Measurements from ENCODE around the gene FBXL7. TPM values are rescaled to one million over a fixed set of nuclear protein-coding genes. Genes with fewer than 3 reads are reported as not detected.

Gene FBXL7
- total RNA-seq, 4 donors from 2014 or later: 14.2 to 32.1 (median 24.9) TPM

DNA sequence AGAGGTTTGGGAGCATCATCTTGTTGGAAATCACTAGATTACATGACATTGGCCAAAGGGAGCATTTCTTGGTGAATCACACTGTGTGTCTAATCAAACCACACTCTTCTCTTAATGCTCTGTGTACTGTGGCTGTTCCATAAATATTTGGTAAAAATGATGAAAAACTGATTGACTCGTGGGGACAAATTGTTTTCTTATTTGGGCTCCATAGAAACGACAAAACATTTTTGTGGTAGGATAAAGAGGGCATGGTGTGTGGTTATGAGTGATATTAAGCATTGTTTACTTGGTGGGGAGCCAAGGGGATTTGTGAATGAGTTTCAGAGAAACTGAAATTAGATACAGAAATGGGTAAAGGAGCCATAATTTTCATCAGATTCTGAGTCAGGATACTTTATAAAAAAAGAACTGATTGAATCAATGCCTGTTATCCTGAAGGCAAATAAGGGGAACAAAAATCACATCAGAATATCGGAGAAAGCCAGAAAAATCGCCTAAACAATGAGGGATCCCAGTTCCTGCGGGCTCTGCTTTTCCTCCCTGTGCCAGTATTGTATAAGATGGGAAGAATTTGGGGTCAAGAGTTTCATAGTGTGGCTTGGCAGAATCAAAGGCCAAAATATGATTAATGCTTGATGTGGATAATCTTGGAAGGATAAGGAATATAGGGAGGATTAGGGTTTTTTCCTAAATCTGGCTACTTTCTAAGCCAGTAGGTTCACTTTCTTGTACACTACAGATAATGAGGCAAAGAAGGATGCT is 33.3 kb downstream of the FBXL7 start:
- TF ChIP-seq POLR2AphosphoS5 (IDR thresholded peaks at IDR 0.05) (peak; percentile 13), EP300 (IDR thresholded peaks at IDR 0.05) (no peak)
- no peak overlapping the region for H3K27ac ChIP-seq
- H3K4me3 ChIP-seq: no peak overlapping the region
- no peaks in the 10 kb centered on the region for H3K9me3 ChIP-seq
- no peaks in the 10 kb centered on the region for H3K36me3 ChIP-seq
- WGBS, 2 donors (ENCODE audit: low coverage in 1 of 2): 38 to 60% methylated on average over 5 of the region's 5 CpGs
- peaks cover 0 to 19% (median 4%) of the 10 kb centered on the region in 3 donors for H3K4me1 ChIP-seq
- no peaks in the 10 kb centered on the region for H3K27me3 ChIP-seq
- peak; percentile 36 for ATAC-seq

DNA sequence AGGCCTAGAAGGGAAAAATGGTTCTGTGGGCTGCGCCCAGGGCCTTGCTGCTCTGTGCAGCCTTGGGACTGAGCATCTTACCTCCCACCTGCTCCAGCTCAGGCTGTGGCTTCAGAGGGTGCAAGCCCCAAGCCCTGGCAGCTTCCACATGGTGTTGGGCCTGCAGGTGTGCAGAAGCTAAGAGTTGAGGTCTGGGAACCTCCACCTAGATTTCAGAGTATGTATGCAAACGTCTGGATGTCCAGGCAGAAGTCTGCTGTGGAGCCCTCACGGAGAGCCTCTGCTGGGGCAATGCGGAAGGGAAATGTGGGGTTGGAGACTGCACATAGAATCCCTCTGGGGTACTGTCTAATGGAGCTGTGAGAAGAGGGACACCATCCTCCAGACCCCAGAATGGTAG is 36.0 kb downstream of the FBXL7 start:
- H3K9me3 ChIP-seq: no peaks in the 10 kb centered on the region
- no CpG with 5 or more reads among the region's 4 CpGs for WGBS, 2 donors (ENCODE audit: low coverage in 1 of 2)
- H3K4me1 ChIP-seq: peaks cover 0 to 25% (median 7%) of the 10 kb centered on the region in 3 donors
- ATAC-seq: no peak
- TF ChIP-seq, protein P1, sequence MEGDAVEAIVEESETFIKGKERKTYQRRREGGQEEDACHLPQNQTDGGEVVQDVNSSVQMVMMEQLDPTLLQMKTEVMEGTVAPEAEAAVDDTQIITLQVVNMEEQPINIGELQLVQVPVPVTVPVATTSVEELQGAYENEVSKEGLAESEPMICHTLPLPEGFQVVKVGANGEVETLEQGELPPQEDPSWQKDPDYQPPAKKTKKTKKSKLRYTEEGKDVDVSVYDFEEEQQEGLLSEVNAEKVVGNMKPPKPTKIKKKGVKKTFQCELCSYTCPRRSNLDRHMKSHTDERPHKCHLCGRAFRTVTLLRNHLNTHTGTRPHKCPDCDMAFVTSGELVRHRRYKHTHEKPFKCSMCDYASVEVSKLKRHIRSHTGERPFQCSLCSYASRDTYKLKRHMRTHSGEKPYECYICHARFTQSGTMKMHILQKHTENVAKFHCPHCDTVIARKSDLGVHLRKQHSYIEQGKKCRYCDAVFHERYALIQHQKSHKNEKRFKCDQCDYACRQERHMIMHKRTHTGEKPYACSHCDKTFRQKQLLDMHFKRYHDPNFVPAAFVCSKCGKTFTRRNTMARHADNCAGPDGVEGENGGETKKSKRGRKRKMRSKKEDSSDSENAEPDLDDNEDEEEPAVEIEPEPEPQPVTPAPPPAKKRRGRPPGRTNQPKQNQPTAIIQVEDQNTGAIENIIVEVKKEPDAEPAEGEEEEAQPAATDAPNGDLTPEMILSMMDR (IDR thresholded peaks at IDR 0.05): no peak
- TF ChIP-seq EP300 (IDR thresholded peaks at IDR 0.05) (no peak), POLR2AphosphoS5 (IDR thresholded peaks at IDR 0.05) (no peak), POLR2A (IDR thresholded peaks at IDR 0.05) (no peak)
- no peak overlapping the region for H3K4me3 ChIP-seq
- no peaks in the 10 kb centered on the region for H3K36me3 ChIP-seq
- H3K27ac ChIP-seq: no peak overlapping the region
- no peaks in the 10 kb centered on the region for H3K27me3 ChIP-seq

DNA sequence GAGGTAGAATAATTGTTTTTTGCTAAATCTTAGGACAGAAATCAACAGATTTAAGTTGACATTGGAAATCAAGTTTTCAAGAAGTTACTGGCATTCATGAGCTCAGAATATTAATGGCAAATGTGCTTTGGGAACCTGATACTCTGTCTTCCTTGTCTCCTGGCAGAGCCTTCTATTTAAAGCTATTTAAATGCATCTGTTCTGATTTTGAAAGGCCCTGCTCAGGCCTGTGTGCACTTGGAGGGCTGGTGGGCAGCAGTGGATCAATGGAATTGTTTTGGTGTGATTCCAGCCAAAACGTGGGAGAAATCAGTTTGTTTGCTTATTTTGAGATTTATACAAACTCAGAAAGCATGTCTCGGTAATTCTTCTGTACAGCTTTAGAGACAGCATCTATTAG is 38.5 kb downstream of the FBXL7 start:
- ATAC-seq: no peak
- Histone ChIP-seq H3K4me1 (peaks cover 0 to 14% (median 7%) of the 10 kb centered on the region in 3 donors), H3K36me3 (no peaks in the 10 kb centered on the region), H3K9me3 (no peaks in the 10 kb centered on the region), H3K27ac (no peak overlapping the region), H3K27me3 (no peaks in the 10 kb centered on the region), H3K4me3 (no peak overlapping the region)
- TF ChIP-seq EP300 (IDR thresholded peaks at IDR 0.05) (no peak), POLR2A (IDR thresholded peaks at IDR 0.05) (no peak), POLR2AphosphoS5 (IDR thresholded peaks at IDR 0.05) (no peak)
- TF ChIP-seq, protein P1 (IDR thresholded peaks at IDR 0.05): no peak
- 63% methylated on average over 2 of the region's 2 CpGs; no CpG with 5 or more reads in 1 of the 2 donors for WGBS, 2 donors (ENCODE audit: low coverage in 1 of 2)

DNA sequence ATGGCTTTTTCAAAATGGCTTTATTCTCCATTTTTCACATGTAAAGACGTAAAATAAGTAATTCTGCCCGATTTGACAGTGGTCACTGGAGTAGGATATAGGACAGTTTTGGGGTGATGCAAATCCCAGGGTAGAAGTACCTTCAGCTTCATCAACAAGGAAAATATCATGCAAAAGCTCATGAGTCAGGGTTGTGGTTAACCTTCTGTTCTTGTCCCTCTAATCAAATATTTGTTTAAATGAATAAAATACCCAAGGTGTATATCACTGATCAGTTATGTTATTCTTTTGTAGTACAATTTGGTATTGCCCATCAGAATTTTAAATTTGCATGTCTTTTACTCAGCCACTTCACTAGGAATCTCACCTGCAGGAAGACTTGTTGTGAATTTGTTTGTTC is 40.0 kb downstream of the FBXL7 start:
- no peak for ATAC-seq

DNA sequence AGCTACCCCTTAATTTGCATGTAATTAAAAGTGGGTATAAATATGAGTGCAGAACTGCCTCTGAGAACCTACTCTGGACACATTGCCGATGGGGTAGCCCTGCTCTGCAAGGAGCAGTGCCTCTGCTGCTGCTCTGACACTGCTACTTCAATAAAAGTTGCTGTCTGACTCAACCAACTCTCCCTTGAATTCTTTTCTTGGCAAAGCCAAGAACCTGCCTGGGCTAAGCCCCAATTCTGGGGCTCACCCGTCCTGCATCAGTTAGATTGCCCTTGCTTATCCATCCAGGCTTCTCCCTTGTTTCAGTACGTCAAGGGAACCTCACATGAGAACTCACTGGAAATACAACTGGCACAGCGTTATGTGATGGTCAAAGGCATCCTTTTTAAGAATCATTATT is 44.1 kb downstream of the FBXL7 start:
- TF ChIP-seq POLR2A (IDR thresholded peaks at IDR 0.05): no peak
- TF ChIP-seq EP300 (IDR thresholded peaks at IDR 0.05): no peak
- TF ChIP-seq, protein P1 (IDR thresholded peaks at IDR 0.05): no peak
- Histone ChIP-seq H3K9me3 (no peaks in the 10 kb centered on the region), H3K4me3 (no peak overlapping the region), H3K36me3 (no peaks in the 10 kb centered on the region), H3K27ac (no peak overlapping the region), H3K27me3 (no peaks in the 10 kb centered on the region), H3K4me1 (no peaks in the 10 kb centered on the region)
- no peak for ATAC-seq
- WGBS, 2 donors (ENCODE audit: low coverage in 1 of 2): 82 to 100% methylated on average over 1 to 4 of the region's 4 CpGs

More for the DNA sequence above, 40.0 kb downstream of the FBXL7 start:
- TF ChIP-seq EP300 (IDR thresholded peaks at IDR 0.05) (no peak), POLR2AphosphoS5 (IDR thresholded peaks at IDR 0.05) (no peak), POLR2A (IDR thresholded peaks at IDR 0.05) (no peak)
- TF ChIP-seq, protein P1 (IDR thresholded peaks at IDR 0.05): no peak
- WGBS, 2 donors (ENCODE audit: low coverage in 1 of 2): 88% methylated on average over 2 of the region's 2 CpGs; no CpG with 5 or more reads in 1 of the 2 donors
- no peaks in the 10 kb centered on the region for H3K9me3 ChIP-seq
- H3K36me3 ChIP-seq: no peaks in the 10 kb centered on the region
- H3K27ac ChIP-seq: no peak overlapping the region
- no peak overlapping the region for H3K4me3 ChIP-seq
- H3K27me3 ChIP-seq: no peaks in the 10 kb centered on the region
- H3K4me1 ChIP-seq: peaks cover 0 to 10% (median 7%) of the 10 kb centered on the region in 3 donors
